Sigmoid colon (tissue), 7 donors: ENCODE measurements around the gene SCARB1. TPM values are rescaled to one million over a fixed set of nuclear protein-coding genes. Genes with fewer than 3 reads are reported as not detected.

Experiments
- DNase-seq: peaks from one replicate; pipeline ENCODE4 v3.0.0-alpha.2; 2019
- H3K27ac ChIP-seq, 4 donors: fragments of 200-600 bp; sonication (generic); one replicate each; pipeline ENCODE4 v1.5.1; 2016 to 2019; ENCODE audit warnings: mild to moderate bottlenecking in 1 of 4
- H3K27me3 ChIP-seq, 3 donors: fragments of 200-600 bp; sonication (generic); one replicate each; pipeline ENCODE4 v1.5.1; 2019; ENCODE audit warnings: mild to moderate bottlenecking in 1 of 3
- H3K36me3 ChIP-seq, 4 donors: fragments of 200-600 bp; sonication (generic); one replicate each; pipeline ENCODE4 v1.5.1; 2016 to 2019
- H3K4me1 ChIP-seq, 4 donors: fragments of 200-600 bp; sonication (generic); one replicate each; pipeline ENCODE4 v1.5.1; 2017 to 2019
- H3K4me3 ChIP-seq, 4 donors: fragments of 200-600 bp; sonication (generic); one replicate each; pipeline ENCODE4 v1.5.1; 2017 to 2019; ENCODE audit warnings: mild to moderate bottlenecking in 2 of 4, moderate library complexity in 1 of 4
- H3K9me3 ChIP-seq, 4 donors: fragments of 200-600 bp in 3 of 4; sonication (generic) in 3 of 4; one replicate each; pipeline versions ENCODE4 v1.5.1 to v1.6.1; 2013 to 2019
- EP300 ChIP-seq, 4 donors: sonication (generic); formaldehyde crosslinking; IDR thresholded peaks; one replicate each; pipeline ENCODE4 v1.6.1; 2017; ENCODE audit warnings: antibody characterized with exemption in 4 of 4
- POLR2A ChIP-seq, 2 donors: fragments of 450-650 bp; IDR thresholded peaks; one replicate each; pipeline ENCODE4 v1.6.1; 2016; ENCODE audit warnings: antibody characterized with exemption in 2 of 2, mild to moderate bottlenecking in 2 of 2, moderate library complexity in 2 of 2
- POLR2AphosphoS5 ChIP-seq, 4 donors: sonication (generic); formaldehyde crosslinking; IDR thresholded peaks; one replicate each; pipeline ENCODE4 v1.6.1; 2017; ENCODE audit warnings: antibody characterized with exemption in 4 of 4
- WGBS, 2 donors: extraction: QIAGEN DNeasy Blood & Tissue Kit; methylation state at CpG; one replicate each; pipeline ENCODE4 v1.1.7; 2013; 5-methylcytosine and 5-hydroxymethylcytosine counted together
- intact Hi-C: fragments of 100-400 bp; cut with DNase I; formaldehyde crosslinking; loops from one replicate; pipeline ENCODE4 v1.15.1; 2023
- polyA plus RNA-seq, 3 donors: library from polyadenylated mRNA; stranded (reverse); fragments of 200-250 nt; gene quantifications; one replicate each; pipeline ENCODE4 v1.2.3, GENCODE V29; 2013
- total RNA-seq, 4 donors: library from RNA; depleted of rRNA; stranded (reverse); fragments of >200 nt; gene quantifications; one replicate each; pipeline ENCODE4 v1.1.0, GENCODE V29; 2016
- TF ChIP-seq, protein P1 (sequence below), 4 experiments: fragments of 450-650 bp in 3 of 4; fragments of 200-600 bp in 1 of 4; IDR thresholded peaks; one replicate each; pipeline ENCODE4 v1.5.1; 2016 to 2019; ENCODE audit warnings: antibody characterized with exemption in 4 of 4, mild to moderate bottlenecking in 3 of 4, moderate library complexity in 2 of 4
- donor health status: healthy with polysubstance abuse.
- donor health status: Bipolar disorder and iron deficiency.
- donor health status: healthy.

Gene SCARB1
- total and polyA plus RNA-seq, 7 donors = 4.2 to 36.4 (median 11.4) TPM

DNA sequence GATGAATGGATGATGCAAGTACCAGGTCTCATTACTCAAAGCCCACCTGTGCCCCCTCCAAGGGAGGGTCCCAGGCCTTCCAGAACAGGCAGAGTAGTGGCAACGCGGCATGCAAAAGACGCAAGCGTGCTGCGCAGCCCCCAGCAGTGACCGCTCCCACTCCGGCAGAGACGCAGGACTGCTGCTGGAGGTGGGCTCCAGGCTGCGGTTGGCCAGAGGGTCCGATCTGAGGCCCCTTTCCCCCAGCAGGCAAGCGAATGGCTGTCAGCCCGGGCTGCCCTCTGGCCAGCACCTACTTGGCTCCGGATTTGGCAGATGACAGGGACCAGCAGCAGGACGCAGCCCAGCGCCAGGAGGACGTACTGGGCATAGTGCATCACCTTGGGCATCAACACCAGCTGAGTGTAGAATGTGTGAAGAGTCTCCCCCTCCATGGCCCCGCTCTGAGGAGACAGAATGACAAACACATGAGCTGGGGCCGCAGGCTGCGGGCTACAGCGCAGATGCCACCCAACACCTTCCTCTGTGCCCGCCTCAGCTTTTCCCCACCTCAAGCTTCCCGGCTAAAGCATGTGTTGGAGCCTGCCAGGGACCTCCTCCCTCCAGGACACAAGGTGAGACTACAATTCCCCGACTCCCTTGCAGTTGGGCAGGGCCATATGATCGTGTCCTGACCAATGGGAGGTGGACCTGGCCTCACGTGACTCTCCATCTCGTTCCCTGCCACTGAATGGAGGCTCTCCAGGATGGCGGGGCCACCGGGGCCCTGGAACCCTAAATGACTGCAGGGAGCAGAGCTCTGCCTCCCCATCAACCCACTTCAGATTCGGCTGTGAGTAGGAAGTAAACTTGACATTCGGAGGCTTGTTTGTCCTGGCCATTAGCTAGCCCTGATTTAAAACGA, 77.4 kb downstream of the SCARB1 start:
- 83 to 91% methylated on average over 31 of the region's 31 CpGs for WGBS, 2 donors
- TF ChIP-seq POLR2AphosphoS5 (IDR thresholded peaks at IDR 0.05) = no peak
- TF ChIP-seq, protein P1, sequence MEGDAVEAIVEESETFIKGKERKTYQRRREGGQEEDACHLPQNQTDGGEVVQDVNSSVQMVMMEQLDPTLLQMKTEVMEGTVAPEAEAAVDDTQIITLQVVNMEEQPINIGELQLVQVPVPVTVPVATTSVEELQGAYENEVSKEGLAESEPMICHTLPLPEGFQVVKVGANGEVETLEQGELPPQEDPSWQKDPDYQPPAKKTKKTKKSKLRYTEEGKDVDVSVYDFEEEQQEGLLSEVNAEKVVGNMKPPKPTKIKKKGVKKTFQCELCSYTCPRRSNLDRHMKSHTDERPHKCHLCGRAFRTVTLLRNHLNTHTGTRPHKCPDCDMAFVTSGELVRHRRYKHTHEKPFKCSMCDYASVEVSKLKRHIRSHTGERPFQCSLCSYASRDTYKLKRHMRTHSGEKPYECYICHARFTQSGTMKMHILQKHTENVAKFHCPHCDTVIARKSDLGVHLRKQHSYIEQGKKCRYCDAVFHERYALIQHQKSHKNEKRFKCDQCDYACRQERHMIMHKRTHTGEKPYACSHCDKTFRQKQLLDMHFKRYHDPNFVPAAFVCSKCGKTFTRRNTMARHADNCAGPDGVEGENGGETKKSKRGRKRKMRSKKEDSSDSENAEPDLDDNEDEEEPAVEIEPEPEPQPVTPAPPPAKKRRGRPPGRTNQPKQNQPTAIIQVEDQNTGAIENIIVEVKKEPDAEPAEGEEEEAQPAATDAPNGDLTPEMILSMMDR (IDR thresholded peaks at IDR 0.05) = no peak
- TF ChIP-seq POLR2A (IDR thresholded peaks at IDR 0.05) = no peak
- H3K27ac ChIP-seq = peak overlapping the region in 2 of 4 donors; percentile 44 to 52
- peak overlapping the region in 3 of 4 donors; percentile 39 to 43 (median 42) for H3K4me3 ChIP-seq
- no peaks in the 10 kb centered on the region for H3K9me3 ChIP-seq
- peak; percentile 95 for DNase-seq
- intact Hi-C loops = no loop called here
- H3K36me3 ChIP-seq = peaks cover 0 to 6% (median 0%) of the 10 kb centered on the region in 4 donors
- no peaks in the 10 kb centered on the region for H3K27me3 ChIP-seq
- peaks cover 0 to 5% (median 2%) of the 10 kb centered on the region in 4 donors for H3K4me1 ChIP-seq

DNA sequence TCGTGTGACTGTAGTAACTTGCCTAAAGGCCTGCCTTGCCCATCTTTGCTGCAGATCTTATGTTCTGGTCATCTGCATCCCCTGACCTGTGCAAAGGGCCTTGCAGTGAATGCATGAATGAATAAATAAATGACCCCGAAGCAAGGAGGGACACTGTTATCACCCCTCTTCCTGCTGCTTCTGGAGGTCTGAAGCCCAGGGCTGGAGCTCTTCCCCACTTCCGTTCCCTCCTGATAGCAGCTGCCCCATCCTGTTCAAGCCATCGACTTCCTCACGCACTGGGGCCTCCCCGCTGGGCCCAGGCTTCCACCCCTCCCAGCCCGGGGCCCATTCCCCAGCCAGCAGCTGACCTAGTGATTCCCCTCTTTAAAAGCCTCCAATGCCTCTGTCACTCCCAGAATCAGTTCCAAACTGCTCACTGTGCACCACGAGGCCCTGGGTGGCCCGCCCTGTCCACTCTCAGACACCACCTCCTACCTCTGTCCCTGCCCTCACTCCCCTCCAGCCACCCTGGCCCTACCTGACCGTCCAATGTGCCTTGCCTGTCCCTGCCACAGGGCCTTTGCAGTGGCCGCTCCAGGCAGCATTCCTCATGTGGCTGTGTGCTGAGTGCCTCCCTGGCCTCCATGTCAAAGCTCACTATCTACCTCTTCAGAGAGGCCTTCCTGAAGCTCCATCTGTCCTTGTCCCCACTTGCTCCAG, 78.6 kb downstream of the SCARB1 start:
- WGBS, 2 donors = 80 to 83% methylated on average over 11 of the region's 11 CpGs
- Histone ChIP-seq H3K27me3 (no peaks in the 10 kb centered on the region), H3K9me3 (no peaks in the 10 kb centered on the region), H3K4me1 (peaks cover 0 to 5% (median 2%) of the 10 kb centered on the region in 4 donors), H3K36me3 (no peaks in the 10 kb centered on the region), H3K4me3 (no peak overlapping the region), H3K27ac (no peak overlapping the region)
- intact Hi-C loops = no loop called here
- TF ChIP-seq POLR2A (IDR thresholded peaks at IDR 0.05) (no peak), EP300 (IDR thresholded peaks at IDR 0.05) (no peak), POLR2AphosphoS5 (IDR thresholded peaks at IDR 0.05) (no peak)
- TF ChIP-seq, protein P1 (IDR thresholded peaks at IDR 0.05) = no peak
- no peak for DNase-seq

DNA sequence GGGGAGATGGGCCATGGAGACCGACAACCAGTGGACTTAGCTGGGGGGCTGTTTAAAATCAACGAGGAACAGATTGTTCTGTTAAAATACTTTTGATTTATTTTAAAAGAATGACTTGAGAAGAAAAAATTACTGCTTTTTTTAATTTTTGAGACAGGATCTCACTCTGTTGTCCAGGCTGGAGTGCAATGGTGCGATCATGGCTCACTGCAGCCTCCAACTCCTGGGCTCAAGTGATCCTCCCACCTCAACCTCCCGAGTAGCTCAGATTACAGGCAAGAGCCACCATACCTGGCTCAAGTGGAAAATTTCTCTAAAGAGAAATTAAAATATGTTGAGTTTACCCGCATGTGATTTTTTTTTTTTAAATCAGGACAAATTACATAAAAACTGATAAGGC, 80.6 kb downstream of the SCARB1 start:
- H3K4me1 ChIP-seq = peaks cover 0 to 5% (median 2%) of the 10 kb centered on the region in 4 donors
- no peaks in the 10 kb centered on the region for H3K9me3 ChIP-seq
- no peak for DNase-seq
- TF ChIP-seq POLR2A (IDR thresholded peaks at IDR 0.05) = no peak
- no peak for TF ChIP-seq POLR2AphosphoS5 (IDR thresholded peaks at IDR 0.05)
- TF ChIP-seq, protein P1 (IDR thresholded peaks at IDR 0.05) = no peak
- TF ChIP-seq EP300 (IDR thresholded peaks at IDR 0.05) = no peak
- intact Hi-C loops = no loop called here
- H3K36me3 ChIP-seq = no peaks in the 10 kb centered on the region
- no peaks in the 10 kb centered on the region for H3K27me3 ChIP-seq
- H3K27ac ChIP-seq = no peak overlapping the region
- WGBS, 2 donors = 95 to 98% methylated on average over 5 of the region's 5 CpGs
- H3K4me3 ChIP-seq = no peak overlapping the region

DNA sequence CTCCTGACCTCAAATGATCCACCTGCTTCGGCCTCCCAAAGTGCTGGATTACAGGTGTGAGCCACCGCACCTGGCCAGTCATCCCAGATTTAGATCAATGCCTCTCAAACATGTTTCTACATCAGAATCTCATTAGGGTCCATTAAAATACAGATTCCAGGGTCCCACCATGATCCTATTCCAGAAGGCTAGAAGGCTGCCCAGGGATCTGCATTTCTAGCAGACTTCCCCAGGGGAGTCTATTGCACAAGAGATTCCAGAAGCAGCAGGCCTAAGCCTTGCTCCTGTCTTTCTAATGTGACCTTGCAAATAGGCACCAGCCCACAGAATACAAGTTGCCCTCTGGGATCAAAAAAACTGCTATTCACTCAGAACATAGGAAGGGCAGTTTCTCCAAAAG, 81.5 kb downstream of the SCARB1 start:
- Histone ChIP-seq H3K9me3 (no peaks in the 10 kb centered on the region), H3K27ac (no peak overlapping the region), H3K27me3 (no peaks in the 10 kb centered on the region), H3K4me3 (no peak overlapping the region), H3K4me1 (peaks cover 0 to 5% (median 2%) of the 10 kb centered on the region in 4 donors), H3K36me3 (no peaks in the 10 kb centered on the region)
- TF ChIP-seq, protein P1 (IDR thresholded peaks at IDR 0.05) = no peak
- no peak for TF ChIP-seq POLR2AphosphoS5 (IDR thresholded peaks at IDR 0.05)
- no peak for TF ChIP-seq POLR2A (IDR thresholded peaks at IDR 0.05)
- TF ChIP-seq EP300 (IDR thresholded peaks at IDR 0.05) = no peak
- WGBS, 2 donors = 94 to 98% methylated on average over 2 of the region's 2 CpGs
- intact Hi-C loops = no loop called here
- DNase-seq = no peak
